ENCODE measurements around the gene AANAT. TPM values are rescaled to one million over a fixed set of nuclear protein-coding genes. Genes with fewer than 3 reads are reported as not detected.
"Not testable (repeated sequence)": the region's sequence is repeated elsewhere in the genome, so short reads cannot be mapped to it uniquely, and the experiment has no call there.

The AANAT gene
- total RNA-seq, 1 donor from 2014 or later: 0.55 TPM

GRCh38 chr17:76511668-76512365, 44.4 kb downstream of the AANAT start:
- Mint-ChIP-seq H3K4me1 (peaks cover 24% of the 10 kb centered on the region), H3K9me3 (no peaks in the 10 kb centered on the region), H3K27ac (no peak overlapping the region), H3K36me3 (ENCODE audit: low read depth) (no peaks in the 10 kb centered on the region), H3K27me3 (peaks cover 4% of the 10 kb centered on the region), H3K4me3 (no peak overlapping the region)
- CTCF ChIA-PET: interaction anchor here (0.7 to 1.0 kb wide), 4 partner anchors 9 to 103 kb away, joined by 3 read pairs; no protein-coding TSS in a partner anchor
- DNase-seq (no peak), ATAC-seq (ENCODE audit: low read depth) (no peak)
- intact Hi-C loops (cut with micrococcal nuclease): loop anchor here (10.0 kb wide), 1 partner anchor 407 kb away; the partner anchor contains the start of gene EXOC7
- POLR2A ChIA-PET: interaction anchor here (0.7 kb wide), 1 partner anchor 217 kb away, joined by 4 read pairs; no protein-coding TSS in a partner anchor
- TF ChIP-seq, protein P1, sequence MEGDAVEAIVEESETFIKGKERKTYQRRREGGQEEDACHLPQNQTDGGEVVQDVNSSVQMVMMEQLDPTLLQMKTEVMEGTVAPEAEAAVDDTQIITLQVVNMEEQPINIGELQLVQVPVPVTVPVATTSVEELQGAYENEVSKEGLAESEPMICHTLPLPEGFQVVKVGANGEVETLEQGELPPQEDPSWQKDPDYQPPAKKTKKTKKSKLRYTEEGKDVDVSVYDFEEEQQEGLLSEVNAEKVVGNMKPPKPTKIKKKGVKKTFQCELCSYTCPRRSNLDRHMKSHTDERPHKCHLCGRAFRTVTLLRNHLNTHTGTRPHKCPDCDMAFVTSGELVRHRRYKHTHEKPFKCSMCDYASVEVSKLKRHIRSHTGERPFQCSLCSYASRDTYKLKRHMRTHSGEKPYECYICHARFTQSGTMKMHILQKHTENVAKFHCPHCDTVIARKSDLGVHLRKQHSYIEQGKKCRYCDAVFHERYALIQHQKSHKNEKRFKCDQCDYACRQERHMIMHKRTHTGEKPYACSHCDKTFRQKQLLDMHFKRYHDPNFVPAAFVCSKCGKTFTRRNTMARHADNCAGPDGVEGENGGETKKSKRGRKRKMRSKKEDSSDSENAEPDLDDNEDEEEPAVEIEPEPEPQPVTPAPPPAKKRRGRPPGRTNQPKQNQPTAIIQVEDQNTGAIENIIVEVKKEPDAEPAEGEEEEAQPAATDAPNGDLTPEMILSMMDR (IDR thresholded peaks at IDR 0.05): no peak

DNA sequence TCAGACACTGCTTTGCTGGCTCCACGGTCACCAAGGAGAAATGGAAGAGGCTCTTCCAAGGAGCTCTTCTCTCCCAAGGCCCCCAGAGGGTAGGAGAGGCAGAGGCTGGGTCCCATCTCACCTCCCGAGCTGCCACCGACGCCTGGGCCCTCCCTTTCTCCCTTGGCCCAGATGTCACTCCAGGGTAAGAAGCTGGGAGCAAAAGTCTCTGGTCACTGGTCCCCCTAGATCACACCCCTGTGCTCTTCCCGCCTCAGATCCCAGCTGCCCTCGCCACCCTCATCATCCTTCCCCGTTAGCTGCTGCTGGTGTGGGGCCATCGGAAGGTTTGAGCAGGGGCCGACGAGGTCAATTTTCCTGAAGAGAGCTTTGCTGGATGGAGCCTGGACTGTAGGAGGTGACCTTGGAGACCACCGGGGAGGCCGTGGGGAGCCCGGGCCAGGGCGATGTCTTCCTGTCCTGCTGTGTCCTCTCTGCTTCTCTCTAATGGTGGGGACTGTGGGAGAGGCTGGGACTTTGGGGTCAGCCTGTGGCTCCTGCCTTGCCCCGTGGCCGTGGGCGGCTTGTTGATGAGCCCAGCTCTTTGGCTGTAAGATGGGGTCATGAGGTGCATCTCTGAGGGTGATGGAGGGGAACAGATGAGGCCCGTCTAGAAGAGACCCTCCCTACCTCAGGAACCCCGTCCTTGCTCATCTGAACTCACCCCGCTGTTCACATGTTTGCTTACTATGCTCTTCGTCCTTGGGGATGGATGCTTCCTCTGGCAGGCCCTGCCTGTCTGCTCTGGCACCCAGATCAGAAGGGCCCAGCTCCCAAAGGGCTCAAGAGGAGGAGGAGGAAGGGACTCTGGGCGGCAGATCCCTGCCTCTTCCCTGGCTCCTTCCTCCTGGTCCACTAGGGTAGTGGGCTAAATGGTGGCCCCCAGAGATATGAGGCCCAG, 45.2 kb downstream of the AANAT start:
- CTCF ChIA-PET: interaction anchor here (0.7 to 1.2 kb wide), 5 partner anchors 10 to 115 kb away, joined by 3 to 6 read pairs (median 3); no protein-coding TSS in a partner anchor
- POLR2A ChIA-PET: interaction anchor here (0.6 to 0.7 kb wide), 2 partner anchors 78 to 216 kb away, joined by 3 to 4 read pairs; no protein-coding TSS in a partner anchor
- Mint-ChIP-seq H3K27ac (peak overlapping the region; percentile 47), H3K36me3 (ENCODE audit: low read depth) (no peaks in the 10 kb centered on the region), H3K4me1 (peaks cover 23% of the 10 kb centered on the region), H3K9me3 (no peaks in the 10 kb centered on the region), H3K4me3 (no peak overlapping the region), H3K27me3 (peaks cover 4% of the 10 kb centered on the region)
- TF ChIP-seq, protein P1 (IDR thresholded peaks at IDR 0.05): no peak
- ATAC-seq (ENCODE audit: low read depth) (no peak), DNase-seq (no peak)
- intact Hi-C loops (cut with micrococcal nuclease): loop anchor here (10.0 kb wide), 1 partner anchor 408 kb away; the partner anchor contains the start of gene EXOC7

DNA sequence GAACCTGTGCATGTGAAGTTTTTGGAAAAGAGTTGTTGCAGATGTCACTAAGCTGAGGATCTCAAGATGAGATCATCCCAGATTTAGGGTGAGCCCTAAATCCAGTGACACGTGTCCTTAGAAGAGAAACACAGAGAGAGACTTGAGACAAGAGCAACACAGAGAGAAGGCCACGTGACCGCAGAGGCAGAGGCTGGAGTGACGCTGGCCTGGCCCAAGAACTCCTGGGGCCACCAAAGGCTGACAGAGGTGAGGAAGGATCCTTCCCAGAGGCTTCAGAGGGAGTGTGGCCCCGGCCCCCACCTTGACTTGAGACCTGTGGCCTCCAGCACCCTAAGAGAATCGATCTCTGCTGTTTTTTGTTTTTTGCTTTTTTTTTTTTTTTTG, 45.9 kb downstream of the AANAT start:
- Mint-ChIP-seq H3K9me3 (no peaks in the 10 kb centered on the region), H3K36me3 (ENCODE audit: low read depth) (no peaks in the 10 kb centered on the region), H3K27me3 (peaks cover 2% of the 10 kb centered on the region), H3K27ac (peak overlapping the region; percentile 47), H3K4me3 (no peak overlapping the region), H3K4me1 (peaks cover 23% of the 10 kb centered on the region)
- DNase-seq (no peak), ATAC-seq (ENCODE audit: low read depth) (no peak)
- CTCF ChIA-PET: interaction anchor here (1.2 kb wide), 1 partner anchor 116 kb away, joined by 6 read pairs; no protein-coding TSS in a partner anchor
- POLR2A ChIA-PET: interaction anchor here (0.7 kb wide), 1 partner anchor 159 kb away, joined by 6 read pairs; no protein-coding TSS in a partner anchor
- TF ChIP-seq, protein P1 (IDR thresholded peaks at IDR 0.05): no peak
- intact Hi-C loops (cut with micrococcal nuclease): loop anchor here (10.0 kb wide), 1 partner anchor 408 kb away; the partner anchor contains the start of gene EXOC7

DNA sequence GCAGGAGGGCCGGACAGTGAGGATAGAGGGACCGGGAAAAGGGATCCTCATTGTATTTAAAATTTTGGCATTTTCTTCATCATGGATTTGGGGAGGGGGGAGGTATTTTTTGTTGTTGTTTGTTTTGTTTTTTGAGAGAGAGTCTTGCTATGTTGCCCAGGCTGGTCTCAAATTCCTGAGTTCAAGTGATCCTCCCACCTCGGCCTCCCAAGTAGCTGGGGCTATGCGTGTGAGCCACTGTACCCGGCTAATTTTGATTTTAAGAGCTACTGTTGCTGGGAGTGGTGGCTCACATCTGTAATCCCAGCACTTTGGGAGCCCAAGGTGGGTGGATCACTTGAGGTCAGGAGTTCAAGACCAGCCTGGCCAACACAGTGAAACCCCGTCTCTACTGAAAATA, 47.0 kb downstream of the AANAT start:
- peaks cover 23% of the 10 kb centered on the region for H3K4me1 Mint-ChIP-seq
- H3K4me3 Mint-ChIP-seq; H3K36me3 Mint-ChIP-seq (ENCODE audit: low read depth); H3K27me3 Mint-ChIP-seq; DNase-seq; ATAC-seq (ENCODE audit: low read depth); H3K9me3 Mint-ChIP-seq: not testable (repeated sequence)
- POLR2A ChIA-PET: interaction anchor here (0.6 to 1.6 kb wide), 7 partner anchors 14 to 61 kb away, joined by 3 to 12 read pairs (median 4); no protein-coding TSS in a partner anchor
- peak overlapping the region; percentile 61 for H3K27ac Mint-ChIP-seq
- intact Hi-C loops (cut with micrococcal nuclease): loop anchor here (10.0 kb wide), 1 partner anchor 410 kb away; the partner anchor contains the start of gene EXOC7
- CTCF ChIA-PET: interaction anchor here (1.3 kb wide), 1 partner anchor 48 kb away, joined by 4 read pairs; no protein-coding TSS in a partner anchor
